Vagina (tissue), 2 donors: ENCODE data around the gene CD300LD. TPM values are rescaled to one million over a fixed set of nuclear protein-coding genes. Genes with fewer than 3 reads are reported as not detected.
"Not testable (repeated sequence)": the region's sequence is repeated elsewhere in the genome, so short reads cannot be mapped to it uniquely, and the experiment has no call there.

Experiments
- DNase-seq, 2 donors: peaks; one replicate each; pipeline ENCODE4 v3.0.0-alpha.2; 2017; ENCODE audit errors: extremely low spot score in 2 of 2
- H3K27ac ChIP-seq: fragments of 200-600 bp; sonication (generic); one replicate; pipeline ENCODE4 v1.5.1; 2019
- H3K27me3 ChIP-seq: fragments of 200-600 bp; sonication (generic); one replicate; pipeline ENCODE4 v1.5.1; 2019
- H3K36me3 ChIP-seq, 2 donors: fragments of 200-600 bp; sonication (generic); one replicate each; pipeline ENCODE4 v1.5.1; 2017 to 2019
- H3K4me1 ChIP-seq: fragments of 200-600 bp; sonication (generic); one replicate; pipeline ENCODE4 v1.5.1; 2019
- H3K4me3 ChIP-seq, 2 donors: fragments of 200-600 bp; sonication (generic); 1 replicate in 1 of 2; 2 replicates in 1 of 2; pipeline ENCODE4 v1.5.1; 2016 to 2019
- H3K9me3 ChIP-seq: fragments of 200-600 bp; sonication (generic); one replicate; pipeline ENCODE4 v1.5.1; 2019
- CTCF ChIP-seq, 3 experiments: fragments of 450-650 bp in 2 of 3; fragments of 200-600 bp in 1 of 3; sonication (generic) in 1 of 3; IDR thresholded peaks; one replicate each; pipeline ENCODE4 v1.5.1; 2017 to 2019; ENCODE audit warnings: antibody characterized with exemption in 3 of 3, mild to moderate bottlenecking in 2 of 3, moderate library complexity in 2 of 3
- POLR2A ChIP-seq, 2 donors: fragments of 450-650 bp; IDR thresholded peaks; one replicate each; pipeline ENCODE4 v1.6.1; 2017; ENCODE audit warnings: antibody characterized with exemption in 2 of 2, mild to moderate bottlenecking in 2 of 2, moderate library complexity in 2 of 2
- POLR2AphosphoS5 ChIP-seq, 2 donors: sonication (generic); formaldehyde crosslinking; IDR thresholded peaks; one replicate each; pipeline ENCODE4 v1.9.0; 2017; ENCODE audit warnings: antibody characterized with exemption in 2 of 2, mild to moderate bottlenecking in 2 of 2, low read depth in 1 of 2; ENCODE audit not compliant: insufficient read depth in 1 of 2
- intact Hi-C: fragments of 100-400 bp; cut with DNase I; formaldehyde crosslinking; loops from one replicate; pipeline ENCODE4 v1.15.1; 2023
- total RNA-seq: library from RNA; depleted of rRNA; stranded (reverse); fragments of >200 nt; gene quantifications from one replicate; pipeline ENCODE4 v1.2.3, GENCODE V29; 2016

CD300LD gene
- total RNA-seq, 1 donor from 2014 or later: not detected

- H3K9me3 ChIP-seq: no peaks in the 10 kb centered on the region
- no peak for DNase-seq
- no peak for TF ChIP-seq CTCF (IDR thresholded peaks at IDR 0.05)
- TF ChIP-seq POLR2AphosphoS5 (IDR thresholded peaks at IDR 0.05; ENCODE audit: insufficient read depth in 1 of 2, low read depth in 1 of 2): no peak
- no peak for TF ChIP-seq POLR2A (IDR thresholded peaks at IDR 0.05)
- H3K27ac ChIP-seq: no peak overlapping the region
- intact Hi-C loops: no loop called here
- H3K27me3 ChIP-seq: no peaks in the 10 kb centered on the region
- H3K4me3 ChIP-seq: no peak overlapping the region
- no peaks in the 10 kb centered on the region for H3K36me3 ChIP-seq
- H3K4me1 ChIP-seq: no peaks in the 10 kb centered on the region
Measured at GRCh38 chr17:74578979-74579378, 13.1 kb downstream of the CD300LD start.

GRCh38 chr17:74574489-74575142, 17.5 kb downstream of the CD300LD start:
- no peak overlapping the region for H3K27ac ChIP-seq
- no peak overlapping the region for H3K4me3 ChIP-seq
- H3K4me1 ChIP-seq: peaks cover 9% of the 10 kb centered on the region
- no peaks in the 10 kb centered on the region for H3K9me3 ChIP-seq
- H3K36me3 ChIP-seq: no peaks in the 10 kb centered on the region
- intact Hi-C loops: no loop called here
- no peaks in the 10 kb centered on the region for H3K27me3 ChIP-seq
- TF ChIP-seq POLR2AphosphoS5 (IDR thresholded peaks at IDR 0.05; ENCODE audit: insufficient read depth in 1 of 2, low read depth in 1 of 2) (no peak), CTCF (IDR thresholded peaks at IDR 0.05) (no peak), POLR2A (IDR thresholded peaks at IDR 0.05) (no peak)
- no peak for DNase-seq

GRCh38 chr17:74573635-74574034, 18.4 kb downstream of the CD300LD start:
- H3K36me3 ChIP-seq, H3K27me3 ChIP-seq, H3K4me1 ChIP-seq, intact Hi-C loops, H3K9me3 ChIP-seq, H3K27ac ChIP-seq, DNase-seq, H3K4me3 ChIP-seq: not testable (repeated sequence)

- H3K27me3 ChIP-seq: no peaks in the 10 kb centered on the region
- no peaks in the 10 kb centered on the region for H3K9me3 ChIP-seq
- no peak overlapping the region for H3K4me3 ChIP-seq
- intact Hi-C loops: no loop called here
- no peaks in the 10 kb centered on the region for H3K36me3 ChIP-seq
- no peak overlapping the region for H3K27ac ChIP-seq
- no peak for DNase-seq
- TF ChIP-seq CTCF (IDR thresholded peaks at IDR 0.05) (no peak), POLR2AphosphoS5 (IDR thresholded peaks at IDR 0.05; ENCODE audit: insufficient read depth in 1 of 2, low read depth in 1 of 2) (no peak), POLR2A (IDR thresholded peaks at IDR 0.05) (no peak)
- peaks cover 9% of the 10 kb centered on the region for H3K4me1 ChIP-seq
Measured at GRCh38 chr17:74573169-74573568, 18.9 kb downstream of the CD300LD start.

GRCh38 chr17:74571621-74572270, 20.3 kb downstream of the CD300LD start:
- TF ChIP-seq POLR2A (IDR thresholded peaks at IDR 0.05) (no peak), CTCF (IDR thresholded peaks at IDR 0.05) (no peak), POLR2AphosphoS5 (IDR thresholded peaks at IDR 0.05; ENCODE audit: insufficient read depth in 1 of 2, low read depth in 1 of 2) (no peak)

More at GRCh38 chr17:74571621-74572270, 20.3 kb downstream of the CD300LD start:
- peaks cover 9% of the 10 kb centered on the region for H3K4me1 ChIP-seq
- no peaks in the 10 kb centered on the region for H3K27me3 ChIP-seq
- H3K36me3 ChIP-seq: no peaks in the 10 kb centered on the region
- H3K27ac ChIP-seq: no peak overlapping the region
- intact Hi-C loops: no loop called here
- H3K9me3 ChIP-seq: no peaks in the 10 kb centered on the region
- no peak for DNase-seq
- no peak overlapping the region for H3K4me3 ChIP-seq
